ENCODE measurements around the gene PSME1.

DNA sequence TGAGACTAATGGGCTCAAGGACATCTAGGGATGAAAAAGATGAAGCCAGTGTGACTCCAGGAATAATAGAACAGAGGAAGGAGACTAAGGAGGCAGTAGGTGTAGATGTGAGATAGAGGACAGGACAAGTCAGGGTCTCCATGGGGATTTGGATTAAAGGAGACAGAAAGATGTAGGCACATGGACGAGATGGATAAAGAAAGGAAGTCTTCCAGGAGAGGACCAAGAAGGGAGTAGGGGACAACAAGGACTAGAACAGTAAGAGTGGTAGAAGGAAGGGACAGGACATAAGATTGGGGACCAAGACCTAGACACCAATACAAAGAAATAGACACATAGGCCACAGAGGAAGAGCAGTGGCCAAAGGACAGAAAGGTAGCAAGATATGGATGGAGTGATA, 49.0 kb upstream of the PSME1 start:
- TF ChIP-seq, protein P1, sequence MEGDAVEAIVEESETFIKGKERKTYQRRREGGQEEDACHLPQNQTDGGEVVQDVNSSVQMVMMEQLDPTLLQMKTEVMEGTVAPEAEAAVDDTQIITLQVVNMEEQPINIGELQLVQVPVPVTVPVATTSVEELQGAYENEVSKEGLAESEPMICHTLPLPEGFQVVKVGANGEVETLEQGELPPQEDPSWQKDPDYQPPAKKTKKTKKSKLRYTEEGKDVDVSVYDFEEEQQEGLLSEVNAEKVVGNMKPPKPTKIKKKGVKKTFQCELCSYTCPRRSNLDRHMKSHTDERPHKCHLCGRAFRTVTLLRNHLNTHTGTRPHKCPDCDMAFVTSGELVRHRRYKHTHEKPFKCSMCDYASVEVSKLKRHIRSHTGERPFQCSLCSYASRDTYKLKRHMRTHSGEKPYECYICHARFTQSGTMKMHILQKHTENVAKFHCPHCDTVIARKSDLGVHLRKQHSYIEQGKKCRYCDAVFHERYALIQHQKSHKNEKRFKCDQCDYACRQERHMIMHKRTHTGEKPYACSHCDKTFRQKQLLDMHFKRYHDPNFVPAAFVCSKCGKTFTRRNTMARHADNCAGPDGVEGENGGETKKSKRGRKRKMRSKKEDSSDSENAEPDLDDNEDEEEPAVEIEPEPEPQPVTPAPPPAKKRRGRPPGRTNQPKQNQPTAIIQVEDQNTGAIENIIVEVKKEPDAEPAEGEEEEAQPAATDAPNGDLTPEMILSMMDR (conservative IDR thresholded peaks at IDR 0.05 in 1 of 2, IDR thresholded peaks at IDR 0.05 in 1 of 2; ENCODE audit: low read depth in 1 of 2, low read length in 2 of 2) = no peak
- no peak for TF ChIP-seq EZH2 (IDR thresholded peaks at IDR 0.05; ENCODE audit: low read length, missing control alignments)

Measured in fibroblast of lung (primary cell).